Fibroblast of lung (primary cell): ENCODE measurements around the gene RPLP2. TPM values are rescaled to one million over a fixed set of nuclear protein-coding genes. Genes with fewer than 3 reads are reported as not detected.

Experiments used
- DNase-seq, 2 donors: peaks; one replicate each; pipeline versions ENCODE4 v3.0.0 to v3.0.0-alpha.2; 2010; ENCODE audit warnings: low read depth in 2 of 2
- H2AFZ ChIP-seq: 2 replicates; pipeline ENCODE4 v1.5.1; 2012; ENCODE audit warnings: low read length, control low read depth, inconsistent platforms
- H3K27ac ChIP-seq: 2 replicates; pipeline ENCODE4 v1.5.1; 2011; ENCODE audit warnings: low read length, control low read depth; ENCODE audit not compliant: insufficient read depth
- H3K27me3 ChIP-seq: 2 replicates; pipeline ENCODE4 v1.5.1; 2011; ENCODE audit warnings: mild to moderate bottlenecking, low read length; ENCODE audit not compliant: control insufficient read depth, insufficient read depth
- H3K36me3 ChIP-seq: 2 replicates; pipeline ENCODE4 v1.5.1; 2011; ENCODE audit warnings: low read length; ENCODE audit not compliant: control insufficient read depth, insufficient read depth
- H3K4me1 ChIP-seq: 2 replicates; pipeline ENCODE4 v1.5.1; 2011; ENCODE audit warnings: low read length; ENCODE audit not compliant: control insufficient read depth, insufficient read depth; ENCODE audit errors: extremely low read depth
- H3K4me2 ChIP-seq: 2 replicates; pipeline ENCODE4 v1.5.1; 2011; ENCODE audit warnings: low read length, control low read depth; ENCODE audit not compliant: insufficient read depth; ENCODE audit errors: extremely low read depth
- H3K4me3 ChIP-seq, 4 experiments: fragments of 200-600 bp in 1 of 4; sonication (generic) in 1 of 4; replicated peaks in 1 of 4; 2 replicates each; pipeline ENCODE4 v1.5.1; 2011 to 2016; ENCODE audit warnings: low read length in 4 of 4, low read depth in 3 of 4, mild to moderate bottlenecking in 3 of 4, control low read depth in 2 of 4, inconsistent platforms in 1 of 4, mixed read lengths in 1 of 4; ENCODE audit not compliant: insufficient read depth in 1 of 4; ENCODE audit errors: control extremely low read depth in 1 of 4
- H3K79me2 ChIP-seq: 2 replicates; pipeline ENCODE4 v1.5.1; 2012; ENCODE audit warnings: mild to moderate bottlenecking, low read length, inconsistent platforms; ENCODE audit not compliant: control insufficient read depth, insufficient read depth
- H3K9ac ChIP-seq: 2 replicates; pipeline ENCODE4 v1.5.1; 2011; ENCODE audit warnings: mild to moderate bottlenecking, low read length, control low read depth; ENCODE audit not compliant: insufficient read depth
- H3K9me3 ChIP-seq: 2 replicates; pipeline ENCODE4 v1.5.1; 2012; ENCODE audit warnings: low read depth, low read length; ENCODE audit not compliant: control insufficient read depth, insufficient read depth
- H4K20me1 ChIP-seq: 2 replicates; pipeline ENCODE4 v1.5.1; 2011; ENCODE audit warnings: low read length; ENCODE audit not compliant: control insufficient read depth, insufficient read depth; ENCODE audit errors: extremely low read depth
- CTCF ChIP-seq, 2 donors: IDR thresholded peaks in 1 of 2; conservative IDR thresholded peaks in 1 of 2; 1 replicate in 1 of 2; 2 replicates in 1 of 2; pipeline ENCODE4 v1.5.1; 2011 to 2012; ENCODE audit warnings: low read length in 2 of 2, control low read depth in 1 of 2, inconsistent platforms in 1 of 2, low read depth in 1 of 2, mild to moderate bottlenecking in 1 of 2
- EZH2 ChIP-seq: IDR thresholded peaks from 2 replicates; pipeline ENCODE4 v1.5.1; 2012; ENCODE audit warnings: low read length, control low read depth, mild to moderate bottlenecking; ENCODE audit errors: missing control alignments
- polyA plus RNA-seq, 2 donors: library from polyadenylated mRNA; depleted of rRNA in 1 of 2; stranded (reverse) in 1 of 2; unstranded in 1 of 2; fragments of >200 nt; gene quantifications; 2 replicates each; pipeline ENCODE4 v1.2.1, GENCODE V29; 2011 to 2012; ENCODE audit warnings: missing spikeins in 1 of 2
- total RNA-seq: library from RNA; depleted of rRNA; stranded (reverse); fragments of >200 nt; gene quantifications from 2 replicates; pipeline ENCODE4 v1.2.1, GENCODE V29; 2014

The RPLP2 gene
- total and polyA plus RNA-seq, 2 donors (not counting 1 experiment from before 2014, with no cell fraction given): 294 to 741 TPM

DNA sequence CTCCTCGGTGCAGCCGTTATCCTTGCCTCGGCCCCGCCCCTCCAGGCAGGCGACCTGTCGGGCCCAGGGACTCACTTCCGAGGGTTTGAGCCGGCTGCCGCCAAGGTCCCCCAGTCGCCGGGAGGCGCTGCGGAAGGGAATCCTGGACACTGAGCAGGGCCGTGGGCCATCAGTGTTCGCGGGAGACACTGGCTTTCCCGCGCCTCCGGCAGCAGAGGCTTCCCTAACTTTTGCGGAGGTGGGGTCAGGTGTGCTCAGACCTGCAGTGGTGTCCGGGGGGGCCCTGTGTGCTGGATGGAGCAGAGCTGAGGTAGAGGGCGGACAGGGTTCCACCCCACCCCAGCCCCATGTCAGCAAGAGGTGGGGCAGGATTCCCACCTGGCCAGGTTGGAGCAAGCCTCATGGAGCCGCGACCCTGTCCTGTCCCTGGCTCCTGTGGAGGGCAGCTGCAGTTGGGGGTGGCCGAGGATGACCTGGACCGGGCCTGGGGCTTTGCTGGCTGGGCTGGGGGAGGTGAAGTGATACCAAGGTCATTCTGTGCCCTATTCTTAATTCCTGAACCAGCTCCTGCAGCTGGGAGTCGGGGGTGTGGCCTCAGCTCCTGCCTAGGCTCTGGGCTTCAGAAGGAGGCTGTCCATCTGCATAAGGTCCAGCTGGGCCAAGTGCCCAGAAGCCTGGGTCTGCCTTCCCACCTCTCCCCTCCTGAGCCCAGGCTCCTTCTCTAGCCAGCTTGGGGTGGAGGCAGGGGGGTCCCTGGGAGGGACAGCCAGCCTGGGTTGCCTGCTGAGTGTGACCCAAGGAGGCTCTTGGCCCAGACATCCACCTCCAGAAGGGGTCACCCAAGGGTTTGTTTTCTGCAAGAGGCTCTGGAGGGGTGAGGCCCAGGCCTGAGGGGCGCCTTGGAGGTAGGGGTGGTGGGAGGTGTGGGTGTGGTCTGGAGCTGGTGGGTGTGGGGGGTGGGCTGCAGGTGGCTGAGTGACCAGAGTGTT is 41.3 kb downstream of the RPLP2 start:
- Histone ChIP-seq H3K36me3 (peaks cover 6% of the 10 kb centered on the region), H3K27ac (no peak overlapping the region), H3K4me3 (peak overlapping the region in 2 of 4 experiments; percentile 33 to 57), H3K4me1 (peaks cover 25% of the 10 kb centered on the region), H4K20me1 (no peaks in the 10 kb centered on the region), H3K9me3 (no peaks in the 10 kb centered on the region), H2AFZ (no peak overlapping the region), H3K79me2 (peaks cover 39% of the 10 kb centered on the region), H3K4me2 (peak overlapping the region; percentile 51), H3K27me3 (no peaks in the 10 kb centered on the region), H3K9ac (no peak overlapping the region)
- DNase-seq: no peak
- TF ChIP-seq CTCF (conservative IDR thresholded peaks at IDR 0.05 in 1 of 2, IDR thresholded peaks at IDR 0.05 in 1 of 2; ENCODE audit: low read depth in 1 of 2, low read length in 2 of 2): no peak
- no peak for TF ChIP-seq EZH2

DNA sequence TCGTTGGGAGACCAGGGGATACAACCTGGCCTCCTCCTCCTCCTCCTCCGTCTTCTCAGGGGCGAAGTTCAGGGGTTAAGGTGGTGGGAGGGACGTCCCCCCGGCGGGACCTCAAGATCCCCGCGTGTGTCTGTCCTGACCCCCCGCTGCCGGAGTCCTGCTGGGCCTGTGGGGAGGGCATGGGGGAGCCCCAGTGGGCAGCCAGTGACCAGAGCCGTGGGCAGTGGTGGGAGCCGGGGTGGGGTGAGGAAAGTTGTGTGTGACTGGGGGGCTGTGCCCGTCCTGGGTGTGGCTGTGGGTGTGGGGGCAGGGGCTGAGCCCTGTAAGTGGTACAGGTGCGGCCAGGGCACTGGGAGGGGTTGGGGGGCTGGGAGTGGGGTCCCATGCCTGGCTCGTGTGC is 43.0 kb downstream of the RPLP2 start:
- peaks cover 15% of the 10 kb centered on the region for H3K4me1 ChIP-seq
- no peaks in the 10 kb centered on the region for H3K27me3 ChIP-seq
- H3K36me3 ChIP-seq: peaks cover 9% of the 10 kb centered on the region
- H3K27ac ChIP-seq: no peak overlapping the region
- H4K20me1 ChIP-seq: no peaks in the 10 kb centered on the region
- H3K79me2 ChIP-seq: peaks cover 27% of the 10 kb centered on the region
- TF ChIP-seq CTCF (conservative IDR thresholded peaks at IDR 0.05 in 1 of 2, IDR thresholded peaks at IDR 0.05 in 1 of 2; ENCODE audit: low read depth in 1 of 2, low read length in 2 of 2): no peak
- no peak for TF ChIP-seq EZH2
- H3K9me3 ChIP-seq: no peaks in the 10 kb centered on the region
- no peak for DNase-seq
- H3K4me2 ChIP-seq: no peak overlapping the region
- no peak overlapping the region for H3K4me3 ChIP-seq
- H3K9ac ChIP-seq: no peak overlapping the region
- H2AFZ ChIP-seq: no peak overlapping the region

GRCh38 chr11:853682-854448 is 44.1 kb downstream of the RPLP2 start:
- H3K4me1 ChIP-seq: peaks cover 15% of the 10 kb centered on the region
- no peak for DNase-seq
- peaks cover 29% of the 10 kb centered on the region for H3K79me2 ChIP-seq
- no peaks in the 10 kb centered on the region for H4K20me1 ChIP-seq
- no peak for TF ChIP-seq CTCF (conservative IDR thresholded peaks at IDR 0.05 in 1 of 2, IDR thresholded peaks at IDR 0.05 in 1 of 2; ENCODE audit: low read depth in 1 of 2, low read length in 2 of 2)
- TF ChIP-seq EZH2: no peak
- no peak overlapping the region for H3K27ac ChIP-seq
- no peaks in the 10 kb centered on the region for H3K9me3 ChIP-seq
- peaks cover 8% of the 10 kb centered on the region for H3K36me3 ChIP-seq
- no peak overlapping the region for H3K4me2 ChIP-seq
- H3K27me3 ChIP-seq: no peaks in the 10 kb centered on the region
- H3K4me3 ChIP-seq: no peak overlapping the region
- H3K9ac ChIP-seq: no peak overlapping the region
- no peak overlapping the region for H2AFZ ChIP-seq
